Stimulated activated CD4-positive, alpha-beta T cell treated with anti-CD3 and anti-CD28 coated beads, Interleukin-2, amount 100 ng/mL, for 24 hours (primary cell): ENCODE data around the gene BICD1.

Experiments
- DNase-seq, 2 donors: peaks; one replicate each; pipeline ENCODE4 v3.0.0-alpha.2; 2020

The BICD1 gene

GRCh38 chr12:32104572-32105355, 1.9 kb upstream of the BICD1 start:
- no peak for DNase-seq

GRCh38 chr12:32105986-32106516, 596 bp upstream of the BICD1 start:
- no peak for DNase-seq

- peak; percentile 49 for DNase-seq
Observed at GRCh38 chr12:32107359-32108267, 966 bp downstream of the BICD1 start.

GRCh38 chr12:32108787-32109186, 2.1 kb downstream of the BICD1 start:
- DNase-seq: no peak

GRCh38 chr12:32110417-32110816, 3.8 kb downstream of the BICD1 start:
- no peak for DNase-seq

GRCh38 chr12:32110942-32111341, 4.3 kb downstream of the BICD1 start:
- DNase-seq: no peak

GRCh38 chr12:32115404-32116104, 8.9 kb downstream of the BICD1 start:
- no peak for DNase-seq

- DNase-seq: no peak
Observed at GRCh38 chr12:32116897-32117296, 10.2 kb downstream of the BICD1 start.

- no peak for DNase-seq
Observed at GRCh38 chr12:32117316-32117715, 10.7 kb downstream of the BICD1 start.

GRCh38 chr12:32118806-32119205, 12.2 kb downstream of the BICD1 start:
- DNase-seq: no peak

GRCh38 chr12:32120419-32120818, 13.8 kb downstream of the BICD1 start:
- no peak for DNase-seq

- DNase-seq: no peak
Observed at GRCh38 chr12:32124637-32125036, 18.0 kb downstream of the BICD1 start.

GRCh38 chr12:32125455-32126084, 18.9 kb downstream of the BICD1 start:
- no peak for DNase-seq

GRCh38 chr12:32126720-32127119, 20.1 kb downstream of the BICD1 start:
- no peak for DNase-seq

- no peak for DNase-seq
Observed at GRCh38 chr12:32131666-32132065, 25.0 kb downstream of the BICD1 start.

- peak; percentile 60 to 63 for DNase-seq
Observed at GRCh38 chr12:32134101-32134888, 27.6 kb downstream of the BICD1 start.

GRCh38 chr12:32135967-32136366, 29.3 kb downstream of the BICD1 start:
- DNase-seq: no peak

GRCh38 chr12:32136404-32136803, 29.8 kb downstream of the BICD1 start:
- no peak for DNase-seq

GRCh38 chr12:32139064-32139421, 32.4 kb downstream of the BICD1 start:
- DNase-seq: peak; percentile 28 to 31

- no peak for DNase-seq
Observed at GRCh38 chr12:32140877-32141276, 34.2 kb downstream of the BICD1 start.

- DNase-seq: no peak
Observed at GRCh38 chr12:32145096-32145495, 38.4 kb downstream of the BICD1 start.
